ENCODE results near the gene SPATA20.

SPATA20 gene

DNA sequence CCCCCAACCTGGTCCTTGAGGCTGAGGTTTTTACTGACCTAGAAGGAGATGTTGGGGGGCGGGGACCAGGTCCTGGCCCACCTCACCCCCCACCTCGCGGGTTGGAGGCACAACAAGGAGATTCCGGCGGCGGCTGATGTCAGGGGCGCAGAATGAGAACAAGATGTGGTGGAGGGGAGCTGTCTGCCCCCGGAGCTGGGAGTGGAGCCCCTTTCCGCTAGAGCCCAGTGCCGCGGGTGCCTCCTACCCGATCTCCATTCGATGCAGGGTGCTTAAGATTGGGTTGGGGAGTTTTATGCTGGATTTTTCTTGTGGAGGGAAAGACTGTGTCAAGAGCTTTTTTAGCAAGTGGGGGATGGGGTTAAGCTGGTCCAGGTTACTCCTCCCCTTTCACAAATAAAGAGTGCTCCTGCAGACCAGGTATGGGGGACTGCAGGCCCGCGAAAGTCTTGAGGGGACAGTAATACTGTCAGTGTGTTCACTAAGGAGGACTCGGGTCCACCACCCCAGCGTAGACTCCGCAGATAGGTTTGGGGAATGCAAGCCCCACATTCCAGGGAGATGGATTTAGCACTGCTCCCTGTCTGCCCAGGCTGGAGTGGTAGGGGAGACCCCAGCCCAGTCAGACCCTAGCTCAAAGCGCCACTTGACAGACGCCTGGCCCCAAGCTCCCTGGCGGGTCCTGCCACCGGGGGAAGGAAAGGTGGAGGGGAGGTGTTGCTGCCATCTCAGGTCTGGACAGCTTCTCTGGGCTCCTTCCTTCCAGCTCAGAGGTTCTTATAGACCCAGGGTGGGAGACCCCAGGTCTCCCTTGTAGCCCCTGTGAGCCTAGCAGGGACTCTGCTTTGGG lies 15.5 kb downstream of the SPATA20 start:
- peak; percentile 39 for DNase-seq (ENCODE audit: low read depth)
- no peak overlapping the region for H3K9ac ChIP-seq (ENCODE audit: low read length)
- H3K9me3 ChIP-seq (ENCODE audit: control insufficient read depth, low read length): no peaks in the 10 kb centered on the region
- H3K4me1 ChIP-seq (ENCODE audit: control insufficient read depth, insufficient read depth, low read length): peaks cover 28% of the 10 kb centered on the region
- no peaks in the 10 kb centered on the region for H3K36me3 ChIP-seq (ENCODE audit: control insufficient read depth, insufficient read depth, low read length, severe bottlenecking)
- no peaks in the 10 kb centered on the region for H3K27me3 ChIP-seq (replicated peaks; ENCODE audit: control insufficient read depth, insufficient read depth, low read length)
- H3K4me3 ChIP-seq (ENCODE audit: low read length): no peak overlapping the region

DNA sequence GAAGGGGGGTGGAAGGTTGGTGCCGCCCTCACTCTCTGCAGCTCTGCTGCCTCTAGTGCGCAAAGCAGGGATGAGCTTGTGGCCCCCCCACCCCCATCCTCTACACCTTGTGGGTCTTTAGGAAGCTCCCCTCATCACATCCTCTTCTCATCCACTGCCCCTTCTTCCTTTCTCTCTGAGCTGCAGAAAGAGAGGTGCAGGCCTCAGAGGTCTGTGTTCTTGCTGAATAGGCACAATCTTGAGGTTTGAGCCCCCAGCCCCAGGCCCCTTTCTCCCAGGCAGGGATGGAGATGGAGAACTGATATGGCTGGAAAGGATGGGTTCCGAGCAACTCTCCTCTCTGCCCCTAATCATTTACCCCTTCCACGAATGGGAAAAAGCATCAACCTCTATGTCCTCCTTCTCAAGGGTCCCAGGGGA lies 16.1 kb downstream of the SPATA20 start:
- no peaks in the 10 kb centered on the region for H3K27me3 ChIP-seq (replicated peaks; ENCODE audit: control insufficient read depth, insufficient read depth, low read length)
- DNase-seq (ENCODE audit: low read depth): no peak
- H3K36me3 ChIP-seq (ENCODE audit: control insufficient read depth, insufficient read depth, low read length, severe bottlenecking): no peaks in the 10 kb centered on the region
- H3K9ac ChIP-seq (ENCODE audit: low read length): no peak overlapping the region
- no peak overlapping the region for H3K4me3 ChIP-seq (ENCODE audit: low read length)
- H3K4me1 ChIP-seq (ENCODE audit: control insufficient read depth, insufficient read depth, low read length): peaks cover 28% of the 10 kb centered on the region
- no peaks in the 10 kb centered on the region for H3K9me3 ChIP-seq (ENCODE audit: control insufficient read depth, low read length)

DNA sequence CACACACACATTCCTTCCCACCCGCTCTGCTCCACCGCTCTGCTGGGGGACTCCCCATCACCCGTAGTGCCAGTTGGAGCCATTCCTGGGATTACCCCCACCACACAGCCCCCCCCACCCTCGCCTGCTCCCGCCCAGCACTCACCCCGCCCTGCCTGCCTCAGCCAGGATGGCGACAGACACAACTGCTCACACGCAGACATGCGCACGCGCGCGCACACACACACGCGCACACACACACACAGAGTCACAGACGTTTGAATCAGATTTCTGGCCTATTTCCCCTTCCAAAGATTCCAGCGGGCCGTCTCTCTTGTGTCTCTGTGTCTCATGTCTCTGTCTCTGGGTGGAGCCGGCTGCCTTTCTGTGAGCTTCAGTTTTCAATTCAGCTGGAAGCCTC lies 17.9 kb downstream of the SPATA20 start:
- Histone ChIP-seq H3K9ac (ENCODE audit: low read length) (peak overlapping the region; percentile 74), H3K9me3 (ENCODE audit: control insufficient read depth, low read length) (no peaks in the 10 kb centered on the region), H3K4me1 (ENCODE audit: control insufficient read depth, insufficient read depth, low read length) (peaks cover 16% of the 10 kb centered on the region), H3K4me3 (ENCODE audit: low read length) (peak overlapping the region; percentile 69), H3K27me3 (replicated peaks; ENCODE audit: control insufficient read depth, insufficient read depth, low read length) (no peaks in the 10 kb centered on the region), H3K36me3 (ENCODE audit: control insufficient read depth, insufficient read depth, low read length, severe bottlenecking) (no peaks in the 10 kb centered on the region)
- peak; percentile 85 for DNase-seq (ENCODE audit: low read depth)

DNA sequence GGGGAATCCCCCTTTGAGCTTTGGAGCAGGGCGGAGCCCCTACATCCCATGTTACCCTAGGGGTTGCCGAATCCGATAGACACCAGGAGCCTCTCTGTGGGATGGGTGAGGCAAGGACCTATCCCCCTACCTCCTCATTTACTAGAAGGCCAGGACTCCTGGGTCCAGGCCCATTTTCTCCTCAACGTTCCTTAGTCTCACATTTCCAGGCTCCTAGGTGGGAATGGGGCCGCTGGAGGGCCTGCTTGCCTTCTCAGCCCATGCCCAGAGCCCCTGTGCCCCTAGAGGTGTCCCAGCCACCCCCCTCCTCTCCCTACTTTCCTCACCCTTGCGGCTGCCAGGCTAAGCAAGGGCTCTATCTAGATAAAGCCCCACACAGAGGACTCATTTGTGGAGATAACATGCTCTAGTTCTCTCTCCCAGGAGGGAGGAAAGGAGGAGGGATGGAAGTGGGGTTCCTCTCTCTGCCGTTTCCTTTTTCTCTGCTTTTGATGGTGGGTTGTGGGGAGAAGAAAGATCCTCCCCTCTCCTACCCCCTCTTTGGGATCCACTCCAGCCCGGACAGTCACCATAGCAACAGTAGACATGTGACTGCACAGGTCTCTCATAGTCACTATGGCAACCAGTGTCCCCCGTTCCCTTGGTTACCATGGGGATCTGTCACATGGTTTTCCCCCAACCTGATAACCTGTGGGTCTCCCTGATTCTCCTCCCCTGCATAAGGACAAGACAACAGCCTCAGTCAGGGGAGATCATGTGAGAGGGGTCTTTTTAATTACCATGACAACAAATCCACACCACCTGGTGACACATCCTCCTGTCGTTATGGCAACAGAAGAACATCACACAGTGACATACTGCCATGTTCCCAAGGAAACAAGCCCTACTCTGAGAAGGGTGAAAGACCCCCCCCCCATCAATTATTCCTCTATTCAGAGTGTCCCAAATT lies 18.7 kb downstream of the SPATA20 start:
- H3K9me3 ChIP-seq (ENCODE audit: control insufficient read depth, low read length): no peaks in the 10 kb centered on the region
- H3K9ac ChIP-seq (ENCODE audit: low read length): peak overlapping the region; percentile 52
- H3K36me3 ChIP-seq (ENCODE audit: control insufficient read depth, insufficient read depth, low read length, severe bottlenecking): no peaks in the 10 kb centered on the region
- H3K27me3 ChIP-seq (replicated peaks; ENCODE audit: control insufficient read depth, insufficient read depth, low read length): no peaks in the 10 kb centered on the region
- peaks cover 12% of the 10 kb centered on the region for H3K4me1 ChIP-seq (ENCODE audit: control insufficient read depth, insufficient read depth, low read length)
- no peak for DNase-seq (ENCODE audit: low read depth)
- H3K4me3 ChIP-seq (ENCODE audit: low read length): no peak overlapping the region

DNA sequence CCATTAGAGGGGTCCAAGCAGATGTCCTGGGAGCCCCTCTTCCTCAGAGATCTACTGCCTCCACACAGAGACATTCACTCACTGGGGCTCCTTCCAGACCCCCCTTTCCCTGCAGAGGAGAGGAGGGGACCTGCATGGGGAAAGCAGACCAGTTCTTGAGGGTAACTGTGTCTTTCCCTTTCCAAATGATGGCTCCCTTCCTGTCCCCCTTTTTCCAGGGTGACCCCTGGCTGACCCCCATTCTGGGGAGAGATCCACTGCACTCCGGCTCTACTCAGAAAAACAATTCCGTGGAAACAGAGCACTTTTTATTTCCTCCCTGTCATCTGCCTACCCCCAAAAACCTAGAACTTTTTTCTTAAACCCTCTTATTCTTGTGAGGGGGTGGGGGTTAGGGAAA lies 19.9 kb downstream of the SPATA20 start:
- Histone ChIP-seq H3K9me3 (ENCODE audit: control insufficient read depth, low read length) (no peaks in the 10 kb centered on the region), H3K36me3 (ENCODE audit: control insufficient read depth, insufficient read depth, low read length, severe bottlenecking) (no peaks in the 10 kb centered on the region), H3K4me1 (ENCODE audit: control insufficient read depth, insufficient read depth, low read length) (peaks cover 12% of the 10 kb centered on the region), H3K4me3 (ENCODE audit: low read length) (no peak overlapping the region), H3K27me3 (replicated peaks; ENCODE audit: control insufficient read depth, insufficient read depth, low read length) (no peaks in the 10 kb centered on the region), H3K9ac (ENCODE audit: low read length) (no peak overlapping the region)
- DNase-seq (ENCODE audit: low read depth): no peak

DNA sequence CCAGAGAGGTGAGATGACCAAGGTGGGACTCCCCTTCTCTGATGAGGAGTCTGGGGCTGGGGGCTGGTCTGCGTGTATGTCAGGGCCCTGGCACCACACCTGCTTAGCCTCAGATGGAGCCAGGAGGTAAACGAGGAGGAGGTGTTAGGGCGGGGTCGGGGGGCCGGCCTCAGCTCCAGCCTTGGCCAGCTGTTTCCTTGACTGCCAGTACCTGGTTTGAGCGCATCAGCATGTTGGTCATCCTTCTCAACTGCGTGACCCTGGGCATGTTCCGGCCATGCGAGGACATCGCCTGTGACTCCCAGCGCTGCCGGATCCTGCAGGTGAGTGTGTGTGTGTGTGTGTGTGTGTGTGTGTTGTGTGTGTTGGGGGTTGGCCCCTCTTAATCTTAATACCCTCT lies 21.7 kb downstream of the SPATA20 start:
- Histone ChIP-seq H3K9ac (ENCODE audit: low read length) (no peak overlapping the region), H3K4me1 (ENCODE audit: control insufficient read depth, insufficient read depth, low read length) (peaks cover 11% of the 10 kb centered on the region), H3K27me3 (replicated peaks; ENCODE audit: control insufficient read depth, insufficient read depth, low read length) (no peaks in the 10 kb centered on the region), H3K9me3 (ENCODE audit: control insufficient read depth, low read length) (no peaks in the 10 kb centered on the region), H3K36me3 (ENCODE audit: control insufficient read depth, insufficient read depth, low read length, severe bottlenecking) (no peaks in the 10 kb centered on the region), H3K4me3 (ENCODE audit: low read length) (no peak overlapping the region)
- DNase-seq (ENCODE audit: low read depth): no peak

DNA sequence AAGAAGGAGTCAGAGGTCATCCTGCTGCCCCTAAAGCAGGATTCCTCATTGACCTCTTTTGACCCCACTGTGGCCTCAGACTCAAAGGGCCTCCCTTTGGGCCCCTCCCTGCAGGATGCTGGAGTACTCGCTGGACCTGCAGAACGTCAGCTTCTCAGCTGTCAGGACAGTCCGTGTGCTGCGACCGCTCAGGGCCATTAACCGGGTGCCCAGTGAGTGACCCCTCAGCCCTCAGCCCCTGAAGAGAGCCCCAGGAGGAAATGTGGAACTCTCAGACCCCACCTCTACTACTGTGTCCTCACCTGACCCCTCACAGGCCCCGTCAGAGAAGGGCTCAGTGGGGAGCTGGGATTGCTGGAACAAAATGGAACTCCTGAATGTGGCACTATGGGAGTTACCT lies 22.6 kb downstream of the SPATA20 start:
- H3K9ac ChIP-seq (ENCODE audit: low read length): no peak overlapping the region
- H3K36me3 ChIP-seq (ENCODE audit: control insufficient read depth, insufficient read depth, low read length, severe bottlenecking): no peaks in the 10 kb centered on the region
- no peaks in the 10 kb centered on the region for H3K9me3 ChIP-seq (ENCODE audit: control insufficient read depth, low read length)
- DNase-seq (ENCODE audit: low read depth): no peak
- H3K4me3 ChIP-seq (ENCODE audit: low read length): no peak overlapping the region
- H3K27me3 ChIP-seq (replicated peaks; ENCODE audit: control insufficient read depth, insufficient read depth, low read length): no peaks in the 10 kb centered on the region
- peaks cover 4% of the 10 kb centered on the region for H3K4me1 ChIP-seq (ENCODE audit: control insufficient read depth, insufficient read depth, low read length)

DNA sequence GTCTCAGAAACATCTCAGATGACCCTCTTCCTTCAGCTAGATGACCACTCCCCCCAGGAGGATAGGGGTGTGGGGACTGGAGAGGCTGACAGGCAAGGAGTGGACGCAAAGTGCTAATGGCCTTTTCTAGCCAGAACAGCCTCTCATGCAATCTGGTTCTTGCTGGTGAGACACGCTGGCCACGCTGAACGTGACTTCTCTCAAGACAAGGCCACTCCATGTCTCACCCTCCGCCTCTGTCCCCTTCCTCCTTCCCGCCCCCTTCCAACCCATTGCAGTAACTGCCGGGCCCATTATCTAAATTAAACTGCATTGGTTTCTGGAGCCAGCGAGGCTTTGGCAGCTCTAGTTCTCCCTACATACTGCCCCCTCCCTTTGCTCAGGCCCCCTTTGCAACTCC lies 23.1 kb downstream of the SPATA20 start:
- no peaks in the 10 kb centered on the region for H3K27me3 ChIP-seq (replicated peaks; ENCODE audit: control insufficient read depth, insufficient read depth, low read length)
- no peaks in the 10 kb centered on the region for H3K9me3 ChIP-seq (ENCODE audit: control insufficient read depth, low read length)
- peaks cover 1% of the 10 kb centered on the region for H3K4me1 ChIP-seq (ENCODE audit: control insufficient read depth, insufficient read depth, low read length)
- H3K4me3 ChIP-seq (ENCODE audit: low read length): no peak overlapping the region
- no peaks in the 10 kb centered on the region for H3K36me3 ChIP-seq (ENCODE audit: control insufficient read depth, insufficient read depth, low read length, severe bottlenecking)
- DNase-seq (ENCODE audit: low read depth): no peak
- no peak overlapping the region for H3K9ac ChIP-seq (ENCODE audit: low read length)

DNA sequence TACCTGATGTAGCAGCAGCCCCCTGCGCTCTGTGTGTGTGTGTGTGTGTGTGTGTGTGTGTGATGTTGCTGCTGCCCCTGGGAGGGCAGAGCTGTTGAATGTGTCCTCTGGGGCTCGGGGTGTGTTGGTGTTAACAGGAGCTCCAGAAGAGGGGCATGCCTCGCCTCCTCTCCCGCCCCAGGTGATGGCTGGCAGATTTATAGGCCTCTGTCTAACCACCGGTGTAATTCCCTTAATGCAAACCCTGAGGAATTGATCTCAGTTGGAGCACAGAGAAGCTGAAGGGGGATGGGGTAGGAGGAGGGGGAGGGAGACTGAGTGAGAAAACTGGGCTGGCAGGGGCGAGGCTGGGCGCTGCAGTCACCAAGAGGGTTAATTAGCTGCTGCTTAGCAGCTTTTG lies 23.6 kb downstream of the SPATA20 start:
- Histone ChIP-seq H3K4me3 (ENCODE audit: low read length) (no peak overlapping the region), H3K27me3 (replicated peaks; ENCODE audit: control insufficient read depth, insufficient read depth, low read length) (no peaks in the 10 kb centered on the region), H3K36me3 (ENCODE audit: control insufficient read depth, insufficient read depth, low read length, severe bottlenecking) (no peaks in the 10 kb centered on the region), H3K9me3 (ENCODE audit: control insufficient read depth, low read length) (no peaks in the 10 kb centered on the region), H3K9ac (ENCODE audit: low read length) (no peak overlapping the region), H3K4me1 (ENCODE audit: control insufficient read depth, insufficient read depth, low read length) (no peaks in the 10 kb centered on the region)
- DNase-seq (ENCODE audit: low read depth): no peak

DNA sequence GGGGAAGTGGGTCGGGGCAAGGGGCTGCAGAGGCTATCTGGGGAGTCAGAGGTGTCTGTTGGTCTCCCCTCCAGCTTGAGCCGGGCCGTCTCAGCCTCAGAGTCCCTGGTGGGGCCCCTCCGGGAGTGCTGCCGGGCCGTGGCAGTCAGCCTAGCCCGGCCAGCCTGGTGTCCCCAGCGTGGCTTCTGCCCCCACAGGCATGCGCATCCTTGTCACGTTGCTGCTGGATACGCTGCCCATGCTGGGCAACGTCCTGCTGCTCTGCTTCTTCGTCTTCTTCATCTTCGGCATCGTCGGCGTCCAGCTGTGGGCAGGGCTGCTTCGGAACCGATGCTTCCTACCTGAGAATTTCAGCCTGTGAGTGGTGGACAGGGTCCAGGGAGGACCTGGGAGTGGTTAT lies 24.7 kb downstream of the SPATA20 start:
- Histone ChIP-seq H3K9me3 (ENCODE audit: control insufficient read depth, low read length) (no peaks in the 10 kb centered on the region), H3K9ac (ENCODE audit: low read length) (no peak overlapping the region), H3K27me3 (replicated peaks; ENCODE audit: control insufficient read depth, insufficient read depth, low read length) (no peaks in the 10 kb centered on the region), H3K4me1 (ENCODE audit: control insufficient read depth, insufficient read depth, low read length) (no peaks in the 10 kb centered on the region), H3K36me3 (ENCODE audit: control insufficient read depth, insufficient read depth, low read length, severe bottlenecking) (no peaks in the 10 kb centered on the region), H3K4me3 (ENCODE audit: low read length) (no peak overlapping the region)
- DNase-seq (ENCODE audit: low read depth): no peak

DNA sequence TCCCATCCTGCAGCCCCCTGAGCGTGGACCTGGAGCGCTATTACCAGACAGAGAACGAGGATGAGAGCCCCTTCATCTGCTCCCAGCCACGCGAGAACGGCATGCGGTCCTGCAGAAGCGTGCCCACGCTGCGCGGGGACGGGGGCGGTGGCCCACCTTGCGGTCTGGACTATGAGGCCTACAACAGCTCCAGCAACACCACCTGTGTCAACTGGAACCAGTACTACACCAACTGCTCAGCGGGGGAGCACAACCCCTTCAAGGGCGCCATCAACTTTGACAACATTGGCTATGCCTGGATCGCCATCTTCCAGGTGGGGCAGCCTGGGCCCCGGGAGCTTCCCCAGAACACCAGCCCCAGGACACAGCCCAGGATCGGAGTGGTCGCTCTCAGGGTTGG lies 25.6 kb downstream of the SPATA20 start:
- DNase-seq (ENCODE audit: low read depth): no peak
- no peak overlapping the region for H3K9ac ChIP-seq (ENCODE audit: low read length)
- no peaks in the 10 kb centered on the region for H3K4me1 ChIP-seq (ENCODE audit: control insufficient read depth, insufficient read depth, low read length)
- H3K27me3 ChIP-seq (replicated peaks; ENCODE audit: control insufficient read depth, insufficient read depth, low read length): no peaks in the 10 kb centered on the region
- no peak overlapping the region for H3K4me3 ChIP-seq (ENCODE audit: low read length)
- H3K9me3 ChIP-seq (ENCODE audit: control insufficient read depth, low read length): no peaks in the 10 kb centered on the region
- no peaks in the 10 kb centered on the region for H3K36me3 ChIP-seq (ENCODE audit: control insufficient read depth, insufficient read depth, low read length, severe bottlenecking)
